A549 (cell line): ENCODE measurements around the gene LMF2. TPM values are rescaled to one million over a fixed set of nuclear protein-coding genes. Genes with fewer than 3 reads are reported as not detected.

Experiments used
- ATAC-seq, 2 experiments: fragments of 200-7000 bp in 1 of 2; fragments of >200 bp in 1 of 2; cut with Nextera tagmentation in 1 of 2; cut with Tn5 transposase in 1 of 2; 3 replicates each; pipeline versions ENCODE4 v1.8.0 to v1.9.1; 2018 to 2020; ENCODE audit warnings: mild to moderate bottlenecking in 1 of 2, moderate library complexity in 1 of 2
- CTCF ChIA-PET: fragments of 300-600 bp; sonication (Branson Sonifier 250); formaldehyde crosslinking; extraction: SDS; loops from one replicate; lab custom pipeline; 2021; ENCODE audit warnings: antibody characterized with exemption, inconsistent platforms; lab: Yijun Ruan, JAX
- POLR2A ChIA-PET: fragments of 350-600 bp; formaldehyde crosslinking; extraction: SDS; loops from one replicate; lab custom pipeline; 2021; ENCODE audit warnings: antibody characterized with exemption, inconsistent platforms; lab: Yijun Ruan, JAX
- DNase-seq, 2 experiments: peaks; one replicate each; pipeline versions ENCODE4 v3.0.0 to v3.0.0-alpha.2; 2011 to 2016; ENCODE audit warnings: low read depth in 1 of 2, low spot score in 1 of 2
- FAIRE-seq: peaks from 2 replicates; lab custom pipeline; 2011; peaks lifted over from hg19 to GRCh38; lab: Jason Lieb, UNC
- H3K27ac ChIP-seq, 2 experiments: fragments of >200 bp; sonication (Bioruptor Twin); formaldehyde crosslinking; 3 replicates each; pipeline ENCODE4 v1.5.1; 2016 to 2017
- H3K4me1 ChIP-seq: fragments of >200 bp; sonication (Bioruptor Twin); formaldehyde crosslinking; 3 replicates; pipeline ENCODE4 v1.6.1; 2016
- H3K4me2 ChIP-seq: fragments of >200 bp; sonication (Bioruptor Twin); formaldehyde crosslinking; 3 replicates; pipeline ENCODE4 v1.6.1; 2016
- H3K4me3 ChIP-seq: fragments of >200 bp; sonication (Bioruptor Twin); formaldehyde crosslinking; 3 replicates; pipeline ENCODE4 v1.5.1; 2016
- H3K9me3 ChIP-seq: fragments of >200 bp; sonication (Bioruptor Twin); formaldehyde crosslinking; 3 replicates; pipeline ENCODE4 v1.6.1; 2016
- BCL3 ChIP-seq: fragments of >200 bp; sonication (Bioruptor Twin); formaldehyde crosslinking; IDR thresholded peaks from 3 replicates; pipeline ENCODE4 v1.6.1; 2016
- CBX2 ChIP-seq: fragments of 200-600 bp; sonication (generic); IDR thresholded peaks from 2 replicates; pipeline ENCODE4 v1.6.1; 2016; ENCODE audit warnings: low read depth, mild to moderate bottlenecking, borderline replicate concordance
- CHD2 ChIP-seq: fragments of 150-350 bp; IDR thresholded peaks from 2 replicates; pipeline ENCODE4 v1.6.1; 2014; ENCODE audit warnings: low read length; ENCODE audit not compliant: partially characterized antibody
- CTCF ChIP-seq: fragments of >200 bp; sonication (Bioruptor Twin); formaldehyde crosslinking; IDR thresholded peaks from 3 replicates; pipeline ENCODE4 v1.5.1; 2016
- EHF ChIP-seq: fragments of 250-450 bp; sonication (Bioruptor Pico); IDR thresholded peaks from 2 replicates; pipeline ENCODE4 v1.5.0; 2020; ENCODE audit warnings: mild to moderate bottlenecking
- GATA3 ChIP-seq: IDR thresholded peaks from 2 replicates; pipeline ENCODE4 v1.6.1; 2012; ENCODE audit warnings: borderline replicate concordance
- HDAC2 ChIP-seq: fragments of 200-600 bp; sonication (generic); IDR thresholded peaks from 2 replicates; pipeline ENCODE4 v1.6.1; 2016
- HMGXB4 ChIP-seq: fragments of 250-450 bp; sonication (Bioruptor Pico); IDR thresholded peaks from 2 replicates; pipeline ENCODE4 v1.5.0; 2021; ENCODE audit warnings: mild to moderate bottlenecking, moderate library complexity, borderline replicate concordance
- HOXB13 ChIP-seq: fragments of 250-450 bp; sonication (Bioruptor Pico); IDR thresholded peaks from 2 replicates; pipeline ENCODE4 v1.5.0; 2020; ENCODE audit warnings: low read depth, mild to moderate bottlenecking, moderate library complexity
- JUNB ChIP-seq: fragments of >200 bp; sonication (Bioruptor Twin); formaldehyde crosslinking; IDR thresholded peaks from 2 replicates; pipeline ENCODE4 v1.6.1; 2016
- KDM1A ChIP-seq: fragments of 200-600 bp; sonication (generic); IDR thresholded peaks from 2 replicates; pipeline ENCODE4 v1.6.1; 2016; ENCODE audit warnings: low read depth, mild to moderate bottlenecking
- MAZ ChIP-seq: fragments of 150-350 bp; IDR thresholded peaks from 2 replicates; pipeline ENCODE4 v1.6.1; 2014; ENCODE audit warnings: antibody characterized with exemption, low read depth, low read length, borderline replicate concordance
- PBX3 ChIP-seq: IDR thresholded peaks from 2 replicates; pipeline ENCODE4 v1.6.1; 2012
- RAD21 ChIP-seq, 2 experiments: fragments of >200 bp in 1 of 2; sonication (Bioruptor Twin) in 1 of 2; formaldehyde crosslinking in 1 of 2; IDR thresholded peaks in 1 of 2; conservative IDR thresholded peaks in 1 of 2; 2 replicates in 1 of 2; 3 replicates in 1 of 2; pipeline ENCODE4 v1.6.1; 2012 to 2018; ENCODE audit warnings: inconsistent platforms in 1 of 2
- REST ChIP-seq: fragments of 200-600 bp; sonication (generic); IDR thresholded peaks from 2 replicates; pipeline ENCODE4 v1.6.1; 2016; ENCODE audit warnings: antibody characterized with exemption, mild to moderate bottlenecking, moderate library complexity
- RFX5 ChIP-seq: fragments of 450-650 bp; IDR thresholded peaks from 2 replicates; pipeline ENCODE4 v1.7.1; 2014; ENCODE audit warnings: antibody characterized with exemption, mild to moderate bottlenecking, moderate library complexity
- RNF2 ChIP-seq: fragments of 200-600 bp; sonication (generic); IDR thresholded peaks from 2 replicates; pipeline ENCODE4 v1.6.1; 2016; ENCODE audit warnings: low read depth, mild to moderate bottlenecking, antibody characterized with exemption, moderate library complexity, borderline replicate concordance
- SMC3 ChIP-seq: fragments of >200 bp; sonication (Bioruptor Twin); formaldehyde crosslinking; IDR thresholded peaks from 3 replicates; pipeline ENCODE4 v1.6.1; 2018; ENCODE audit warnings: inconsistent platforms
- TP53 ChIP-seq: fragments of 250-450 bp; sonication (Bioruptor Pico); IDR thresholded peaks from 2 replicates; pipeline ENCODE4 v1.5.0; 2021; ENCODE audit warnings: mild to moderate bottlenecking, moderate library complexity
- USF2 ChIP-seq: fragments of 450-650 bp; IDR thresholded peaks from 2 replicates; pipeline ENCODE4 v1.6.1; 2014; ENCODE audit warnings: antibody characterized with exemption
- ZC3H11A ChIP-seq: fragments of 450-650 bp; IDR thresholded peaks from 2 replicates; pipeline ENCODE4 v1.6.1; 2014; ENCODE audit warnings: antibody characterized with exemption, mild to moderate bottlenecking
- ZFP36 ChIP-seq: fragments of 450-650 bp; IDR thresholded peaks from 2 replicates; pipeline ENCODE4 v1.6.1; 2014; ENCODE audit warnings: borderline replicate concordance; ENCODE audit not compliant: partially characterized antibody
- ZNF302 ChIP-seq: fragments of 250-450 bp; sonication (Bioruptor Pico); IDR thresholded peaks from 2 replicates; pipeline ENCODE4 v1.9.0; 2021; ENCODE audit warnings: inconsistent platforms, mild to moderate bottlenecking, moderate library complexity
- WGBS: methylation state at CpG from one replicate; pipeline ENCODE4 v1.1.6; 2017; ENCODE audit errors: missing lambda C conversion rate; 5-methylcytosine and 5-hydroxymethylcytosine counted together
- polyA plus RNA-seq, 4 experiments: library from polyadenylated mRNA; depleted of rRNA in 3 of 4; stranded (reverse); fragments of >200 nt; fragmentation: RNase III in 1 of 4; extraction: RNeasy Plus Mini Kit Qiagen cat#74134 plus additional on column Dnase treatment in 1 of 4; gene quantifications; 2 replicates in 3 of 4; 3 replicates in 1 of 4; pipeline ENCODE4 v1.2.3, GENCODE V29; 2011 to 2017

The LMF2 gene
- polyA plus RNA-seq, 2 of the 4 experiments (the other 2 are of a cell fraction) = 13.0 to 32.5 TPM

- TF ChIP-seq REST (no peak), BCL3 (no peak), RFX5 (no peak), GATA3 (no peak), KDM1A (no peak), SMC3 (no peak), RAD21 (conservative IDR thresholded peaks at IDR 0.05 in 1 of 2, IDR thresholded peaks at IDR 0.05 in 1 of 2) (no peak), HDAC2 (no peak), MAZ (no peak)
These were observed 686 bp downstream of the LMF2 start (continued) for GRCh38 chr22:50506611-50507420.

GRCh38 chr22:50505776-50506610 is 1.5 kb downstream of the LMF2 start:
- CTCF ChIA-PET = no interaction called here
- FAIRE-seq (no peak), ATAC-seq (no peak), DNase-seq (no peak)
- H3K4me2 ChIP-seq = peak overlapping the region; percentile 95
- POLR2A ChIA-PET = no interaction called here
- peaks cover 15% of the 10 kb centered on the region for H3K4me1 ChIP-seq
- no peak overlapping the region for H3K4me3 ChIP-seq
- H3K9me3 ChIP-seq = no peaks in the 10 kb centered on the region
- no CpG with 5 or more reads among the region's 41 CpGs for WGBS
- H3K27ac ChIP-seq = peak overlapping the region in 1 of 2 experiments; percentile 97; a peak in 1 of 6 replicates
- TF ChIP-seq EHF (CRISPR knock-in tag) (no peak), MAZ (no peak), HMGXB4 (CRISPR knock-in tag) (no peak), ZFP36 (no peak), CHD2 (no peak), KDM1A (no peak), USF2 (no peak), ZC3H11A (no peak), HOXB13 (CRISPR knock-in tag) (no peak), RFX5 (no peak), PBX3 (no peak), TP53 (CRISPR knock-in tag) (no peak), ZNF302 (CRISPR knock-in tag) (no peak), GATA3 (no peak), CTCF (no peak), CBX2 (no peak), SMC3 (no peak), RNF2 (no peak), RAD21 (conservative IDR thresholded peaks at IDR 0.05 in 1 of 2, IDR thresholded peaks at IDR 0.05 in 1 of 2) (no peak), JUNB (no peak)
